GM18951 (cell line): Measurements from ENCODE around the gene UBB.
"Not testable (repeated sequence)": the region's sequence is repeated elsewhere in the genome, so short reads cannot be mapped to it uniquely, and the experiment has no call there.

Experiments
- POLR2A ChIP-seq: IDR thresholded peaks from 4 replicates; pipeline ENCODE4 v1.6.1; 2011; ENCODE audit warnings: mild to moderate bottlenecking; ENCODE audit not compliant: insufficient read length, insufficient read depth; ENCODE audit errors: extremely low read depth
- in situ Hi-C: fragments of 300-500 bp; cut with MboI; formaldehyde crosslinking; loops from one replicate; pipeline ENCODE4 v1.12.0; 2022; ENCODE audit warnings: low sequenced_read_pairs, mixed read lengths, inconsistent platforms; ENCODE audit not compliant: unreplicated experiment

Gene UBB

DNA sequence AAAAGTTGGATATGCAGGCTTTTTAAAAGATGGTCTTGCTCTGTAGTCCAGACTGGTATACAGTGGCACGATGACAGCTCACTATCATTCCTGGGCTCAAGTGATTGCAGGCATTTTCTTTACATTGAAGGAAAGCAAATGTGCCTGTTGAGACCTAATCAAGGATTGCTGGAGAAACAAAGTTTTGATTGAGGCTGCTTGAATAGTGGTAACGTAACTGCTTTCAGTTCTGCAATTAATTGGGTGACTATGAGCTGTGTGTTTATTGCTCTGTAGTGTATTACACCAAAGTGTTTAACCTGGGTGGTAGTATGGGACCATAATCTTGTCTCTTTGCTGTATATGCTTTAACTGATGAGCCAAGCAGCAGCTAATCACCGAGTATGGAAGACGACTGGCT is 2.3 kb downstream of the UBB start:
- no peak for TF ChIP-seq POLR2A
- in situ Hi-C loops: loop anchor here (10.0 kb wide), 1 partner anchor 52 kb away; no protein-coding TSS in a partner anchor

DNA sequence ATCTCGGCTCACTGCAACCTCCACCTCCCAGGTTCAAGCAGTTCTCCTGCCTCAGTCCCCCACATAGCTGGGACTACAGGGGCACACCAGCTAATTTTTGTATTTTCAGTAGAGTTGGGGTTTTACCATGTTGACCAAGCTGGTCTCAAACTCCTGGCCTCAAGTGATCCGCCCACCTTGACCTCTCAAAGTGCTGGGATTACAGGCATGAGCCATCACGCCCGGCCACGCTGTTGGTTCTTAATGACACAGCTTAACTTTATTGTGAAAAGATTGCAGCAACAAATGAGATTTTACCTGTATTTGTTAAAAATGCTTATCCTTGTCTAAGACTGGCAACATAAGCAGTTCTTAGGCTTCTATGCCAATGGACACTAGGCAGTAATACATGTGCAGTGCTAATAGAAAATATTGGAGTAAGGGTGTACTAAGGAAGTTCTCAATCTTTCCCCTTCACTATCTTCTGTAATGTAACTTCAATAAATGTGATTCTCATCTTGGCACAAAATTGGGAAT is 2.9 kb downstream of the UBB start:
- in situ Hi-C loops: loop anchor here (10.0 kb wide), 1 partner anchor 51 kb away; no protein-coding TSS in a partner anchor
- TF ChIP-seq POLR2A: no peak

DNA sequence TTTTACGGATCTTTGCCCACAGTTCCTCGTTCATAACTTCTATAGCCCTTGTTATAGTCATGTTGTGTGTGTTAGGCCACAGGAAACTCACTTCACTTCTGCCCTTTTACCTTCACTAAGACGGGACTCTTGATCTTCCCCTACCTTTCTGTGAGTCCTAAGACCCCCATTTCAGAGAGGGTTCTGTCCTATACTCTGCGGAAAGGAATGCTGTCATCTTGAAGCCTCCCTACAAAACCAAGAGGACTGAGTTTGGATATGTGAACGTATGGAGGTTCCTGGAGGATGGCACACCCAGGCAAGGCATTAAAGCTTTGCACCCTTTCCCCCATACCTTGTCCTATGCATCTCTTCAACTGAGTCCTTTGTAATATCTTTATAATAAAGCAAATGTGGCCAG is 3.7 kb downstream of the UBB start:
- in situ Hi-C loops: loop anchor here (10.0 kb wide), 1 partner anchor 50 kb away; no protein-coding TSS in a partner anchor

DNA sequence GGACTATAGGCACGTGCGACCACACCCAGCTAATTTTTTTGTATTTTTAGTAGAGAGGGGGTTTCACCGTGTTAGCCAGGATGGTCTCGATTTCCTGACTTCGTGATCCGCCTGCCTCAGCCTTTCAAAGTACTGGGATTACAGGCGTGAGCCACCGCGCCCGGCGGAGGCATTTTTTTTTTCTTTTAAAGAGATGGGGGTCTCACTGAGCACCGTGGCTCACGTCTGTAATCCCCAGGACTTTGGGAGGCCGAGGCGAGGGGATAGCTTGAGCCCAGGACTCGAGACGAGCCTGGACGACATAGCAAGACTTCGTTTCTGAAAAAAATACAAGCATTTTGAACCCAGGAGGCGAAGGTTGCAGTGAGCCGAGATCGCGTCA is 5.2 kb downstream of the UBB start:
- in situ Hi-C loops: loop anchor here (10.0 kb wide), 1 partner anchor 49 kb away; no protein-coding TSS in a partner anchor

More for the DNA sequence above, 3.7 kb downstream of the UBB start:
- no peak for TF ChIP-seq POLR2A

DNA sequence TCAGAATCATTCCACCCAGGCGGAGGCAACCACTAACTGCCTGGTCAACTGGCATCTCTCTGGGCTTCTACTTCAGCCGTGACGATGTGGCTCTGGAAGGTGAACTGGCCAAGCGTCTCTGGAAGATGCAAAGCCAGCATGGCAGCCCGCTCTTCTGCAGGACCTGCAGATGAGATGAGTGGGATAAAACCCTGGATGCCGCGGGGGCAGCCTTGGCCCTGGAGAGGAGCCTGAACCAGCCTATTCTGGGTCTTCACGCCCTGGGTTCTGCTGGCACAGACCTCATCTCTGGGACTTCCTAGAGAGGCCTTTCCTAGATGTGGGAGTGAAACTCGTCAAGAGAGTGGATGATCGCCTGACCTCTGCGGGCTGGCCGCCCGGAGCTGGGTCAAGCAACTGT is 10.6 kb downstream of the UBB start:
- no peak for TF ChIP-seq POLR2A
- in situ Hi-C loops: no loop called here

DNA sequence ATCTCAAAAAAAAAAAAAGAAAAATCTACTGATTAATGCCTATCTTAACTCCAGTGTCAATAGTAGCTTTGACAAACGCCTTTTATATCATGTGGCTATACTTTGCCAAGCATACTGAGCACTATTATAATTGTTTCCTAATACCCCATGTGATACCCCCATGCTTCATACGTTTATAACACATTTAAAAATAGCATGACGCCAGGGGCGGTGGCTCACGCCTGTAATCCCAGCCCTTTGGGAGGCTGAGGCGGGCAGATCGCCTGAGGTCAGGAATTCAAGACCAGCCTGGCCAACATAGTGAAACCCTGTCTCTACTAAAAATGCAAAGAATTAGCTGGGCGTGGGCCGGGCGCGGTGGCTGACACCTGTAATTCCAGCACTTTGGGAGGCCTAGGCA is 11.6 kb downstream of the UBB start:
- in situ Hi-C loops: not testable (repeated sequence)

DNA sequence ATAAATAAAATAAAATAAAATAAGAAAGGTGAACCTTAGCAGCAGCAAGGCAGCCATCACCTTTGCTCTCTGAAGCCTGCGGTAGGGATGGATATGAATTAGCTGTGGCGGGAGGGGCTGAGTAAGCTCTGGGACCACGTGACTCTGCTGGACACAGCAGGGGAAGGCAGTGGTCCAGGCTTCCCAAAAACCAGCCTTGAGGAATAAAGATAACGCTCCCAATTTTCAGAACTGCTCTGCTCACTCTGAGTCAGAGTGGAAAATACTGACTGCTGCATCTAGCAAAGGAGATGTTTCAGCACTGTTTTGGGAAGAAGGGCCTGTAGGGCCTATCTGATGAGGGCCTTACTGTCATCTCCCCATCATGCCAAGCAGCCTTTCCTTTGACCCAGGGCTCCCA is 15.0 kb downstream of the UBB start:
- in situ Hi-C loops: not testable (repeated sequence)

DNA sequence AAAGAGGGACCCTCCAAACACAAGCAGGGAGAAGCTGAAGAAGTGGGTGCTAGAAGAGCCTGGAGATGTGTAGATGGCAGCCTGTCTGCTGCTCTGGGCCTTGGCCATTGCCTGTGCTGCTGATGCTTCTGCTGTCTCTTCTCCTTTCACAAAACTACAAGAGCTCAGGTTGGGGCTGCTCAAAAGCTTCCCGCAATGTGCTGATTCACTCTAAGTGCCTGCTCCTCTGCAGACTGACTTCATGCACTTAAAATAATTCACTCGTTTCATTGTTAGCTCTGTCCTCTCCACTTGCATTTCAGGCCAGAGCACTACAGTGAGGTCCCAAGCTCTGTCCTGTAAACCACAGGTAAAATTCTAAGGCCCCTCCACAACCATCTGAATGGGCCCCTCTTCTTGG is 15.8 kb downstream of the UBB start:
- in situ Hi-C loops: not testable (repeated sequence)

DNA sequence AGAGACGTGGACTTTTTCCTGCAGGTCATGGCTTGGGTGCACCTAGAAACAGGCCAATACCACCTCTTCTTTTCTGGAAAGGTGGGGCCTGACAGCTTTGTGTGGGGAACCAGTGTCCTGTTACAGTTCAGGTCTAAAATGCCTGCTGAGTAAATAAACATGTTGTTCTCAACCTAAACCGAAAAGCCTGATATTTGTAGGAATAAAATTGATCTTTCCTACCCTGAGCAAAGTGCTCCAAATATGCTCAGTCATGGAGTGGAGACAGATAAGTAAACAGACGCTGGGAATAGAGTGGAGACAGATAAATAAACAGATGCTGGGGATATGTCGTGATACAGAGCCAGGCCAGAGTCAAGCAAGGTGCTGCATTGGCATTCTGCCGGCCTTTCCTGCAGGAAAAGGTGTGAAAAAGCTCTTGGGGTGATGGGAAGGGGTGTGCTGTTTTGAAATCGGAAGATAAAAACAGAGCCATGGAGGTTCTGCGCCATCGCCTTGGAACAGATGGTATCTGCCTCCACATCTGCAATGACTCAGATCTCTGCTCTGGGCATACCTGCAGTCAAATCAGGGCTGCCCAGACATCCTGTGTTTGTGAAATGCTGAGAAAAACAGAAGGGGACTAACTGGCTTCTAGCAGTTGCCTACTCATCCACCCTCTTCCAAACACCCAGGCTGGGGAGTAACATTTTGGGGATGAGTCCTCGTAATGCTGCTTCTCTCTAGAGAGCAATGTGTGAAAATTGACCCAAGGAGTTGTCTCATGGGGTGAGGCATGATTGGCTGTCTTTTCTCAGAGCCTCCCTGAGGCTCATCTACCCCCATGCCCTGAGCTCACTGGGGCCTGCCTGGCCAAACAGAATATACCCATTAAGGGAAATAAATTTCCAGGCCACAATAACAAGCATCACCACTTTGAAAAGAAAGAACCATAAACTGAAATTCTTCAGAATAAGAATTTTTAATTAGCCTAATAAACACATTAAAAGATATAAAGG is 17.7 kb downstream of the UBB start:
- in situ Hi-C loops: no loop called here
- no peak for TF ChIP-seq POLR2A

DNA sequence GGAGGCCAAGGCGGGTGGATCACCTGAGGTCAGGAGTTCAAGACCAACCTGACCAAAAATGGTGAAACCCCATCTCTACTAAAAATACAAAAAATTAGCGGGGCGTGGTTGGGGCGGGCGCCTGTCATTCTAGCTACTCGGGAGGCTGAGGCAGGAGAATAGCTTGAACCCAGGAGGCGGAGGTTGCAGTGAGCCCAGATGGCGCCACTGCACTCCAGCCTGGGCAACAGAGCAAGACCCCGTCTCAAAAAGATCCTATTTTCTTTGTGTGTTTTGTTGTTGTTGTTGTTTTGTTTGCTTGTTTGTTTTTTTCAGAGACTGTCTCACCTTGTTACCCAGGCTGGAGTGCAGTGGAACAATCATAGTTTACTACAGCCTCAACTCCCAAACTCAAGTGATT is 23.0 kb downstream of the UBB start:
- in situ Hi-C loops: not testable (repeated sequence)

DNA sequence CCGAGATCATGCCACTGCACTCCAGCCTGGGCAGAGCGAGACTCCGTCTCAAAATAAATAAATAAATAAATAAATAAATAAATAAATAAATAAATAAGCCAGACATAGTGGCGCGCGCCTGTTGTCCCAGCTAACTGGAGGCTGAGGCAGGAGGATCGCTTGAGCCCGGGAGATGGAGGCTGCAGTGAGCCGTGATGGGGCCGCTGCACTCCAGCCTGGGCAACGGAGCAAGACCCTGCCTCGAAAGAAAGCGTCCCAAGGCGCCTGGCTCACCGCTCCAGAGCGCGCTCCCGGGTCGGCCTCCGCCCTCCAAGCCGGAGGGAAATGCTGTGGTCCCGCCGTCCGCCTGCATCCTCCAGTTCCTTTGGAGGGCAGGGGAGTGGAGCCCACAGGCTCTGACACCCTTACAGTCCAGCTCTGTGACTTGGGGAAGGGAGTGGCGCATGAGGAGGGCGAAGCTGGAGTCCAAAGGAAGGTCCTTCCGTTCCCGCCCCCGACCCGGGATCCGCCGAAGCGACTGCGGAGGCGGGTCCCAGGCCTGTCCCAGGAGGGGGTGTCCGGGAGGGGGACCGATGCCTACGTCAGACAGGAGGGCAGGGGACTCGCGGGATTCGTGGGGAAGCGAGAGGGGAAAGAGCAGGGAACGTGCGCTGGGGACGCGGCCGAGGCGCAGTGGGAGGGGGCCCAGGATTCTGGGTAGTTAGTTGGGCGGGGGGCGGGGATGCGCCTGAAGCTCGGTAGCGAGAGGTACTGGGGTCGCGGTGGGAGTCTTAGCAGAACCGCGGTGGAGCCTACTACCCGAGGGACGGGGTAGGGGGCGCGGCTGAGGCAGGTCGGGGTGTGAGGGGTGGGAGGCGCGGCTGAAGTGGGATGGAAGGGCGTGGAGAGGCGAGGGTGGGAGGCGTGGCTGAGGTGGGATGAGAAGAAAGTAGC is 26.1 kb downstream of the UBB start:
- TF ChIP-seq POLR2A: peak; percentile 34
- in situ Hi-C loops: no loop called here

DNA sequence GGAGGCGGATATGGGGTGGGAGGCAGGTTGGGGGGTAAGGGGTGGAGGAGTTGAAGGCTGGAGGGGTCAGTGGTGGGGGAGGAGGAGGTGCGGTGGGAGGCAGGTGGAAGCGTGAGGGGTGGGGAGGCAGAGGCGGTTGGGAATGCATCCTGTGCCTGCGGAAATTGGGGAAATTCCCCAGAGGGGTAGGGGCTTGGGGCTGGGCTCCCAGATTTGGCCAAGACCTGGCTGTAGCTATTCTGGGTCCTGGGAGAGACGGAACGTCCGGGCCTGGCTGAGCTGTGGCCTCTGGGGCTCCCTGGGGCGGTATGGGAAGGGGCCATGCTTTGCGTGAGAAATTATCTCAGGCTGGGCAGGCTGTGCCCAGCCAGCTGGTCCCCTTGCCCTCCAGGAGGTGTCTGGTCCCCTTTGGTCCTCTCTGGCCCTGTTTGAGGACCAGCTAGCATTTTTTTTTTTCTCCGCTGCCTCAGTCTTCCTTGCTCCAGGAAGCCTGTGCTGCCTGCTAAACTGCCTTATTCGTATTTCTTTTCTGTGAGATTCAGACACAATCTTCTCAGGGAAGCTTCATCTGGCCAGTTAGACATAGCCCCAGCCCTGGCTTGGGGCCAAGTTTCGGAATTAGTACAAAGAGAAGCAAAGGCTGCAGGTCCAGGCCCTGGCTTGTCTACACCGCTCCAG is 27.2 kb downstream of the UBB start:
- in situ Hi-C loops: no loop called here

More for the DNA sequence above, 27.2 kb downstream of the UBB start:
- TF ChIP-seq POLR2A: peak; percentile 41
